COLO829 (cell line): Measurements from ENCODE around the gene ARHGEF11.

ENCODE experiments used
- DNase-seq: peaks from one replicate; pipeline ENCODE4 v3.0.0; 2012; ENCODE audit warnings: low spot score

The ARHGEF11 gene

GRCh38 chr1:156910309-156910782 is 135.2 kb downstream of the ARHGEF11 start:
- DNase-seq: no peak

DNA sequence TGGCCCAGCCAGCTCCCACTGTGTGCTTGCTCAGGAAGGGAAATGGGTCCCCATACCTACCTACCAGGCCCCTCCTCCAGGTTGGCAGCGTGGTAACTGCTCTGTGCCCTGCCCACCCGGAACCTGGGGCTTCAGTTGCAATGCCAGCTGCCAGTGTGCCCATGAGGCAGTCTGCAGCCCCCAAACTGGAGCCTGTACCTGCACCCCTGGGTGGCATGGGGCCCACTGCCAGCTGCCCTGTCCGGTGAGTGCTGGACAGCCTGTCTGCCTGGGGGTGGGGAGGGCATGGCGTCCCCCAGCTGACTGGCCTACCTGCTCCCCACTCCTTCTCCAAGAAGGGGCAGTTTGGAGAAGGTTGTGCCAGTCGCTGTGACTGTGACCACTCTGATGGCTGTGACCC is 135.9 kb downstream of the ARHGEF11 start:
- DNase-seq: no peak

DNA sequence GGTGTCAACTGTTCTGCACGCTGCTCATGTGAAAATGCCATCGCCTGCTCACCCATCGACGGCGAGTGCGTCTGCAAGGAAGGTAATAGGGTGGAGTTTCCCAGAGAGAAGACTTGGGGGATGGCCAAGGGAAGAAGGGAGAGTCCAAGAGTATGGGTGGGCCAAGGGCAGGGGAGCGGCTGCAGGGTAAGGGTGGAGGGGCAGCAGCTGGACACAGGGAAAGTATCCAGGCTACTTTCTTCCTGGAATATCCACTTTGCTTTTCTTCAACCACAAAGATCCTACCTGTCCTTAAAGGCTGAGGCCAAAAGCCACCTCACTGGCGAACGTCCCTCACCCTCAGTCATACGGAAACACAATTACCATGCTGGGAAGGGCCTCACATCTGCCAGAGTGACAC is 136.6 kb downstream of the ARHGEF11 start:
- no peak for DNase-seq

DNA sequence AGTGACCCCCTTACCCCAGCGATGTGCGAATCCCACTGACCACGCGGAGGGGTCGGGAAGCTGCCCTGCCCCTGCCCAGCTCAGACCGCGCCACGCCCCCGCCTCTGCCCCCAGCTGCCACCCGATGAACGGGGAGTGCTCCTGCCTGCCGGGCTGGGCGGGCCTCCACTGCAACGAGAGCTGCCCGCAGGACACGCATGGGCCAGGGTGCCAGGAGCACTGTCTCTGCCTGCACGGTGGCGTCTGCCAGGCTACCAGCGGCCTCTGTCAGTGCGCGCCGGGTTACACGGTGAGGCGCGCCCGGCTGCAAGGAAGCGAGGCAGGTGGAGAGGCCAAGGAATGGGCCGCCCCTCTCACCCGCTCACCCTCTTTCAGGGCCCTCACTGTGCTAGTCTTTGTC is 137.0 kb downstream of the ARHGEF11 start:
- no peak for DNase-seq

GRCh38 chr1:156906206-156906906 is 139.2 kb downstream of the ARHGEF11 start:
- no peak for DNase-seq

DNA sequence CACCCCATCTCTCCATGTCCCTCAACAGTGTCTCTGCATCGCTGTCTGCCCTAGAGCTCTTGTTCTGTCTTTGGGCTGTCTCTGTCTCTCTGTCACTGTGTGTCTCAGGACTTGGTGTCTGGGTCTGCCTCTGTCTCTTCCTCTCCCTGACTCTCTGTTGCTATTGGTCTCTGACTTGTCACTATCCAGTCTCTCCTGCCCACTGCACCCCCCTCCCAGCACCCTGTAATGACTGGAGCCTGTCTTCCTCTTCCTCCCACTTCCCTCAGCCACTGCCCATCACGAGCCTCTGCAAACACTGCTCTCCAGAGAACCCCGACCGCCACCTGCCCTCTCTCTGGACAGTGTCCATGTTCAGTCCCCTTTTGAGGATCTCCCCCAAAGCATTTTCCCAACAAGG is 139.9 kb downstream of the ARHGEF11 start:
- DNase-seq: no peak

DNA sequence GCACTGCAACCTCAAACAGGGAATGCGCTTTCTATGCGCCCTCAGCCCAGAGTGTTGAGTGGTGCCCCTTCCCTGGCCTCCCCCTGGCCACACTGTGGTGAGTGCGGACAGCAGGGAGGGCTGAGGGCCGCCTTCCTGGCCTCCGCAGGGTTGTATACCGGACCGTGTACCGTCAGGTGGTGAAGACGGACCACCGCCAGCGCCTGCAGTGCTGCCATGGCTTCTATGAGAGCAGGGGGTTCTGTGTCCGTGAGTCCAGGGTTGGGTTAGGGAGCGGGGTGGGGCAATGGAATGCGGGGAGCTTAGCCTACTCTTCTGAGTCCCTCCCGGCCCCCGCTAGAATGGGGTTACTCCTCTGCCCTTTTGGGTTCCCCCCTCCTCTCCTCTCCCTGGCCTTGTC is 140.4 kb downstream of the ARHGEF11 start:
- DNase-seq: no peak

- no peak for DNase-seq
Measured at GRCh38 chr1:156904187-156904959, 141.2 kb downstream of the ARHGEF11 start.

DNA sequence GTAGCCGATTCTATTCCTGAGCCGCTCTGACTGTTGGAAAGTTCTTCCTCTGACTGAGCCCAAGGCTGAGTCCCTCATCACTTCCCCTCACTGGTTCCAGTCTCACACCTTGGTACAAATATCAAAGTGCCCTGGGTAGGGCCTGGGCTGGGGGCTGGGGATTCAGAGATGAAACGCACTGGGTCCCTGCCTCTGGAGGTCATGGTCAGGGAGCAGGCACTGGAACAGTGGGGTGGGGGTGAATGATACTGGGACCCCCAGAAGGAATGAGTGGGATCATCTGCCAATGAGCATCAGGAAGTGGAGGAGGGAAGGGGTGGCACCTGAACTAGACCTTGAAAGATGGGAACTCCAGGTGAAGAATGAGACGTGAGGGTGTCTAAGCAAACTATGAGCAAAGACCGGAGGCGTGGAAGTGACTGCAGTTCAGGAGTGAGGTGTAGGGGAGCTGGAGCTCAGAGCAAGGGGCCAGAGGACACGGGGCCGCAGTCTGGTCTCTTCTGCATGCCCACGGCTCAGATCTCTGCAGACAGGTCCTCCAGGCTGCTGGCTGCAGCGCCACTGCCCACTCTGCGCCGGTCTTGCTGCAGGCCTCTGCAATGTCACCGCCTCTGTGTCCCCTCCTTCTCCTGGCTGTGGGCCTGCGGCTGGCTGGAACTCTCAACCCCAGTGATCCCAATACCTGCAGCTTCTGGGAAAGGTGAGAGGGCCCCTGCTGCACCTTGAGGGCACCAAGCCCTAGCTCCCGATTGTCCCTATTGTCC is 142.0 kb downstream of the ARHGEF11 start:
- DNase-seq: no peak

GRCh38 chr1:156901966-156902915 is 143.3 kb downstream of the ARHGEF11 start:
- DNase-seq: no peak

DNA sequence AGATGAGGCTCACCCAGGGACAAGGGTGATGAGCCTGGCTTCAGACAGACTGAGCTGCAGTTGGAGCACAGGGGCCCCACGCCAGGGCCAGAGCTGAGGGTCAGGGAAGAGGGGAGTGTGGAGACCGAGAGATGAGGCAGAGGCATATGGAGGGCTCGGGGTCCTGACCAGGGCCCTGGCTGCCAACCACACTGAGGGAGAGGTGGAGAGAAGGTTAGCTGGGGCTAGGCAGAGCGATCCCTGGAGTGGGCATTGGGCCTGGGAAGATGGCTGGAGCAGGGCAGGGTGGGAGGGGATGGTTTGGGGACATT is 144.0 kb downstream of the ARHGEF11 start:
- DNase-seq: no peak

DNA sequence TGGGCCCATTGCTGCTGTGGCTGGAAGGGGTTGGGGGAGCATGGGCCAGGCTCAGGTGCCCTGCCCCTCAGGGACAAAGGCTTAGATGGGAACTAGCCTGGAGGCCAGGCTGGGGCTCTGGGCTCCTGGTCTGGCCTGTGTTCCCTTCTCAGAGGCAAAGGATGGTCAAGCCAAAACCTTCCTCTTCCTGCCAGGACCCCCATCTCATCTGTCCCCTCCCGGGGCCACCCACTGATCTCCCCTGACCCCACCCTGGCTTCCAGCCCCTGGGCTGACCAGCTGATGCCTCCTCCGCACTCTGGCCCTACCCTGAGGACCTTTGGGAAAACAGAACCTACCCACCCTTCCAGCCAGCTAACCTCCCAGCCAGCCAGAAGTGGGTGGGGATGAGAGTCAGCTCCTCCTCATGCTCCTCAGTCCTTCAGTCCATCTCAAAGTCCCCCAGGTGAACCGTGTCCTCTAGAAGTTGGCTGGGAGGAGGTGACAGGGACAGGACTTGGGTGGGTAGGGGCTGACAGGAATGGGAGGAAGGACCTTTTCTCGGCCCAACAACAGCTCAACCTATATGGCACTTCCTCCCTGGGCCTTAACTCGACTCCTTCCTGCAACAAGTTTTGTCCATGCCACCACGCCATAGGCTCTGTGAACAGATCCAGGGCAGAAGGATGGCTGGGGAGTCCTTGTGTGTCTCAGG is 144.5 kb downstream of the ARHGEF11 start:
- DNase-seq: no peak

- DNase-seq: no peak
Measured at GRCh38 chr1:156899956-156900718, 145.4 kb downstream of the ARHGEF11 start.

- no peak for DNase-seq
Measured at GRCh38 chr1:156898971-156899664, 146.4 kb downstream of the ARHGEF11 start.

- no peak for DNase-seq
Measured at GRCh38 chr1:156898161-156898566, 147.4 kb downstream of the ARHGEF11 start.

DNA sequence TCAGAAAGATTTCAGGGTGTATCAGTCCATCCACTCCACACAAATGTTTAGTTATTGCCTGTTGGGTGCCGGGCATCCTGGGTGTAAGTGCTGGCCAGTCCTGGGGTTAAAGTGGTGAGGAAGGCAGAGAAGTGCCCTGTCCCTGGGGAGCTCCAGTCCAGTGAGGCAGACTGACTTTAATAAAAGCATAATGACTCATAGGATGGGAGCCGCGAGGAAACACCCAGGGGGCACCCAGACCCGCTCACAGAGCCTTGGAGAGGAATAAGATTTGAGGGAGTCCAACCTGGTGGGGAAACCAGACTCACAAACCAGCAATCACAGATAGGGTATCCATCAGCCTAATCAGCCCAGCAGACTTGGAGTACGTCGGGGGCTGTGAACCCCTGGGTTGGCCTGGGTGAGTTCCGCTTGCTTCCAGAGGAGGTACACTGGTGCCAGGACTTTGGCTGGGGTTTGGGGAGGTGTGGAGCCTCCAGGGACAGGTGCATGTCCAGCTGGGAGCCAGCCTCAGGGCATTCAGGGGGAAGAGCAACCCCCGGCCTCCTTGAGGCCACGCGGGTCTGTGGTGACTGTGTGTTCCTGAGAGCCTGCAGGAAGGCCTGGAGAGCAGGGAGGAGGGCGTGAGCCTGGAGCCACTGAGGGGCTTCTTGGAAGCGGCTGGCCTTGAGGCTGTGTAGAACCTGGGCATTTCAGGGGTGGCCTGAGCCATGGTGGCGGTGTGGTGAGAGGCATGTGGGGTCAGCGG is 148.3 kb downstream of the ARHGEF11 start:
- peak; percentile 66 for DNase-seq

DNA sequence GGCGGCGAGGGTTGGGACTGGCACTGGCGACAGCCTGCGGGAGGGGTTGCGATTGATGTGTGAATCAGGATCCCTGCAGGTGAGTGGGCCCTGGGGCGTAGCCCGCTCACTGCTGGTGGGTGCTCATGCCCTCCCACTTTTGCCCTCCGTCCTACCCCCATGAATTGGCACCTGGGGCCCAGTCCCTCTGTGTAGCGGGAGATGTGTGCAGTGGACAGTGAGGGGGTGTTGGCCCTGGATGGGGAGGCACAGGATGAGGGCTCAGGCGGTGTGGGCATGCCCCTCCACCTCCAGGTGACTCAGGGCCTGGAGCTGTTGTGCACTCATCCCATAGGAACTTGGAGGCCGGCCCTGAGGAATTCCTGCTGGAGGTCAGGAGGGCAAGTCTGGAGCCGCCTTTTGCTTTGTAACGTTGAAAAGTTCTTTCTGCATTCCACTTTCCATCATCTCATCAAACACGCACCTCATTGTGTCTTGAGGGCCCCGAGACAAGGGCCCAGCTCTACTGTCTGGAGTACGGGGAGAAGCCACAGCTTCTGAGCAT is 149.0 kb downstream of the ARHGEF11 start:
- DNase-seq: peak; percentile 53

DNA sequence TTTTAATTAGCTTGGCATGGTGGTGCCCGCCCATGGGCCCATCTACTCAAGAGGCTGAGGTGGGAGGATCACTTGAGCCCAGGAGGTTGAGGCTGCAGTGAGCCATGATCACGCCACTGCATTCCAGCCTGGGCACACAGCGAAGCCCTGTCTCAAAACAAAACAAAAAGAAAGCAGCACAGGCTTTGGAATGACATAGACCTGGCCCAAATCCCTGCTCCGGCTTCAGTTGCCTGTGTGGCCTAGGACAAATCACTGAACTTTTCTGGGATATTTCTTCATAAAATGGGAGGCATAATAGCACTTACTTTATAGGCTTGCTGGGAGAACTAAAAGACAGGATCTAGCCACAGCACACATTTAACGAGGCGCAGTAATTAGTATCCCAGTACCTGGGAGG is 149.6 kb downstream of the ARHGEF11 start:
- no peak for DNase-seq

- DNase-seq: no peak
Measured at GRCh38 chr1:156895455-156895812, 150.1 kb downstream of the ARHGEF11 start.
